Measurements from ENCODE around the gene EPS8L2.
"Not testable (repeated sequence)": the region's sequence is repeated elsewhere in the genome, so short reads cannot be mapped to it uniquely, and the experiment has no call there.

Gene EPS8L2

GRCh38 chr11:726278-727220 is 20.5 kb downstream of the EPS8L2 start:
- no peak for TF ChIP-seq CTCF (conservative IDR thresholded peaks at IDR 0.05; ENCODE audit: low read depth, low read length)
- no peak for DNase-seq (ENCODE audit: low read depth)
- no peak overlapping the region for H3K4me3 ChIP-seq (ENCODE audit: low read length)

- no peak overlapping the region for H3K4me3 ChIP-seq (ENCODE audit: low read length)
Observed at GRCh38 chr11:727281-727701, 21.3 kb downstream of the EPS8L2 start.

GRCh38 chr11:727859-728748 is 22.1 kb downstream of the EPS8L2 start:
- H3K4me3 ChIP-seq (ENCODE audit: low read length): no peak overlapping the region
- no peak for DNase-seq (ENCODE audit: low read depth)
- peak; percentile 98 for TF ChIP-seq CTCF (conservative IDR thresholded peaks at IDR 0.05; ENCODE audit: low read depth, low read length)

More at GRCh38 chr11:727281-727701, 21.3 kb downstream of the EPS8L2 start:
- no peak for DNase-seq (ENCODE audit: low read depth)
- TF ChIP-seq CTCF (conservative IDR thresholded peaks at IDR 0.05; ENCODE audit: low read depth, low read length): no peak

- H3K4me3 ChIP-seq (ENCODE audit: low read length): no peak overlapping the region
- no peak for TF ChIP-seq CTCF (conservative IDR thresholded peaks at IDR 0.05; ENCODE audit: low read depth, low read length)
- DNase-seq (ENCODE audit: low read depth): no peak
Observed at GRCh38 chr11:728901-729491, 23.0 kb downstream of the EPS8L2 start.

- no peak overlapping the region for H3K4me3 ChIP-seq (ENCODE audit: low read length)
- no peak for TF ChIP-seq CTCF (conservative IDR thresholded peaks at IDR 0.05; ENCODE audit: low read depth, low read length)
Observed at GRCh38 chr11:729492-730074, 23.6 kb downstream of the EPS8L2 start.

GRCh38 chr11:733072-733471 is 27.0 kb downstream of the EPS8L2 start:
- TF ChIP-seq CTCF (conservative IDR thresholded peaks at IDR 0.05; ENCODE audit: low read depth, low read length): no peak
- no peak for DNase-seq (ENCODE audit: low read depth)
- H3K4me3 ChIP-seq (ENCODE audit: low read length): no peak overlapping the region

More at GRCh38 chr11:729492-730074, 23.6 kb downstream of the EPS8L2 start:
- DNase-seq (ENCODE audit: low read depth): no peak

GRCh38 chr11:734541-734940 is 28.5 kb downstream of the EPS8L2 start:
- DNase-seq (ENCODE audit: low read depth); H3K4me3 ChIP-seq (ENCODE audit: low read length): not testable (repeated sequence)

All from retinal pigment epithelial cell (primary cell).